ENCODE results near the gene RUNDC1.
"Not testable (repeated sequence)": the region's sequence is repeated elsewhere in the genome, so short reads cannot be mapped to it uniquely, and the experiment has no call there.

RUNDC1 gene

DNA sequence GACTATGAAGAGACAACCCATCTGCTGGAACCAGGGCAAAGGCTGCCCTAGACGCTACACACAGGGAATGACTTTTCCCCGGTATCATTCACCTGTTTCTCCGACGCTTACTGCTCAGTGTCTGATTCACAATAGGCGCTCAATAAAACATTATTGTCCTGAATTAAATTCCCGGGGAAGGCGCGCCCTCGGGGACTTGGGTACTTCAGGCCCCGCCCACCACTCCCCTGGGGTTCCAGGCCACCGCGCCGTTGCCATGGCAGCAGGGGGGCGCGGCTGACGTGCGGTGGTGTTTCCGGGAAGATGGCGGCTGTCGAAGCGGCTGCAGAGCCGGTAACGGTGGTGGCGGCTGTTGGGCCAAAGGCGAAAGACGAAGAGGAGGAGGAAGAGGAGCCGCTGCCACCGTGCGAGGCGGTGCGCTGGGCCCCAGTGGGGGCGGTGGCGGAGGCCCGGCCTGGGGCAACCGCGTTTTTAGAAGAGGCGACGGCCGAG lies at the start of gene RUNDC1:
Gene RUNDC1 (plus strand): TSS at position 292 of the 492 bp plus-strand sequence. CDS start 12 bp downstream, at position 304.
- no peak for FAIRE-seq

GRCh38 chr17:42937712-42938596 lies 42.4 kb upstream of the RUNDC1 start:
- peak; percentile 68 for FAIRE-seq

DNA sequence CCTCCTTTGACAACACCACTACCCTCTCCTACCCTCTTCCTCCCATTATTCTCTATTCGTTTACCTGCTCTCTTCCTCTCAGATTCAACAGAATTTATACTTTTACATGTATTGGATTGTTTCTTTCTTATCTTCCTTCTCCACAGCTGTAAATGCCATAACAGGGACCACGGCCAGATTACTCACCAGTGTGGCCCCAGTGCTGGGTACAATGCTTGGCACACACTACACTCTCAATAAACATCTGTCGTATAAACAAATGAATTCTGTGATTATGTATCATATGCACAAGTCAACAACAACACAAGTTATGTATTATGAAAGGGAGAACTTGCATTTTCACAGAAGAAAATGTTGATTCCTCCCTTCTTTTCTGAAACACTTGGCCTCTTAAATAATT lies 36.2 kb upstream of the RUNDC1 start:
- no peak for FAIRE-seq

DNA sequence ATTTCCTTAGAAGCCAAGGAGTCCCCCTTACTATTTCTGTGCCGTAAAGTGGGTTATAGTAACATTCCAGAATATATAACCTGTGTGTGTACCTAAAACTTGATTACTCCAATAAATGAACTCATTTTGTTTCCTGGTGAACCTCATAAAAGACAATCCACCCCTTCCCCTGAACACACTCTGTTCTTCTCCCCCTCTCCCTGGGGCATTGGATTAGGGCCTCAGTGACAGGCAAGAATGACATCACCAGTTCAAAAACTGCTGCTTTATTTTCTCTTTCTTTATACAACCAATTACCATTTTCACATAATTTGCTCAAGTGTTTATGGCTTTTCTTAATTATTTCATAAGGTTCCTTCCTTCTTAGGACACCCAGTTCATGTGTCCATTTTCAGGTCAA lies 33.6 kb upstream of the RUNDC1 start:
- no peak for FAIRE-seq

DNA sequence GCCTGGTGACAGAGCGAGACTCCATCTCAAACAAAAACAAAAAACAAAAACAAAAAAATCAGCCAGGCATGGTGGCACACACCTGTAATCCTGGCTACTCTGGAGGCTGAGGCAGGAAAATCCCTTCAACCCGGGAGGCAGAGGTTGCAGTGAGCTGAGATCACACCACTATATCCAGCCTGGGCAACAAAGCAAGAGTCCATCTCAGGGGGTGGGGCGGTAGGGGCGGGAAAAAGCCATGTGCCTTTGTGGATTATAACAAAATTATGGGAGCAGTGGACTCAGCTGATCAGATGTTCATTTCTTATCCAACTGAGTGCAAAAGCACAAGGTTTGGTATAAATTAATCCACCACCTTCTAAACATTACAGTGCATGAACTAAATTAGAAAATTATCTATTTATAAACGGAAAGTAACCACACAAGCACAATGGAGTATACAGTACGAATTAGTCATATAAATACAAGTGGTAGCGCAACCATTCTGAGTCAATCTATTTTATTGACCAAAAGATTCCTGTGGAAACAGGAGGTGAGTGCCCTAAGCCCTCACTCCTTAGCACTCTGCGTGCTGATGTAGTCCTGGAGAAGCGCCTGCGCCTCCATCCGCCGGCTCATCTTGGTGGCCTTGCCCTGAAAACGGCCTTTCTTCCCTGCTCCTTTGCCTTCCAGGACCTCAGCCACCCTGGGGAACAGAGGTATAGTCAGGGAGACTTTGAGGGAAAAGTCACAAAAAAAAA lies 30.2 kb upstream of the RUNDC1 start:
- FAIRE-seq: no peak

GRCh38 chr17:42953669-42954068 lies 26.7 kb upstream of the RUNDC1 start:
- FAIRE-seq: no peak

DNA sequence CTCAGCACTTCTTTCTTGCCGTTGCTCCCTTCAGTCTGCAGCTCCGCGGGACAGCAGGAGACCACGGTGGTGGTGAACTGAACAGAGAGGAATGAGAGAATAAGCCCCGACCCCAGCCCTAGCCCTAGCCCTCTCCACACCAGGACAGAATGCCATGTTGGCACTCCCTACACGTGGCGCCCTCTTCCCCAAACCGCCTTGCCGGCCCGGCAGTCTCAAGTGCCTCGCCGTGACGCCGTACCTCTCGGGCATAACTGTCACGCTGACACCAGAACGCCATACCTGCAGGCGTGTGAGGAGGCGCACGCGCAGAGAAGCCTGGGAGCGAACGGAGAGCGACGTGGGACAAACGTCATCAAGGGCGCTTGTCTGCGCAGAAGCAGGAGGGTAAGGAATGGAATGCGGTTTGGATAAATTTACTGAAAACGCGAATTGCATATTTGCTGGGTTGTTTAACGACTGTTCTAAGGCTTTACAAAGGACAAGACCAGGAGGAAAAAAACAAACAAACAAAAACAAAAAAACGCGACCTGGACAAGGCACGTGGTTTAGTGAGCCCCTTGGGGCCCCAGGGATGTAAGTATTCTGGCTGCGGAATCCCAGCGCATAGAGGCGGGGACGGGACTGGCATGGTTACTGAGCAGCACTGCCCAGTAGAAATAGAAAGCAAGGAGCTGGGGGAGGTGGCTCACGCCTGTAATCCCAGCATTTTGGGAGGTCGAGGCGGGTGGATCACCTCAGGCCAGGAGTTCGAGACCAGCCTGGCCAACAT lies 16.0 kb upstream of the RUNDC1 start, which contains the start of gene AARSD1:
Gene AARSD1 (minus strand): TSS at position 294 of the 772 bp plus-strand sequence. CDS start 14 bp downstream, at position 280.
- FAIRE-seq: peak; percentile 81

DNA sequence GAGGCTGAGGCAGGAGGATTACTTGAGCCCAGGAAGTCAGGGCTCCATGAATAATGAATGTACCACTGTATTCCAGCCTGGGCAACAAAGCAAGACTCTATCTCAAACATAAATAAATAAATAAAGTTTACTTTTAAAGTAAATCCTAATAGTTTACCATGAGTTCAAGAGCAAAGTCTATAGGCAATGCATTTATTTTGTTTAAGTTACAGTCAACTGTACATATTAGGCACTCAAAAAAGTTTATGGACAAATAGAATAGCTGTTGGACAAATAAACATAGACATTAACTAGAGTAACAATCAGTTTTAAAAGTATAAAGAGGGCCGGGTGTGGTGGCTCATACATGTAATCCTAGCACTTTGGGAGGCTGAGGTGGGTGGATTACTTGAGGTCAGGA lies 12.4 kb upstream of the RUNDC1 start:
- FAIRE-seq: no peak

- no peak for FAIRE-seq
These were observed 11.3 kb upstream of the RUNDC1 start for GRCh38 chr17:42969001-42969581.

DNA sequence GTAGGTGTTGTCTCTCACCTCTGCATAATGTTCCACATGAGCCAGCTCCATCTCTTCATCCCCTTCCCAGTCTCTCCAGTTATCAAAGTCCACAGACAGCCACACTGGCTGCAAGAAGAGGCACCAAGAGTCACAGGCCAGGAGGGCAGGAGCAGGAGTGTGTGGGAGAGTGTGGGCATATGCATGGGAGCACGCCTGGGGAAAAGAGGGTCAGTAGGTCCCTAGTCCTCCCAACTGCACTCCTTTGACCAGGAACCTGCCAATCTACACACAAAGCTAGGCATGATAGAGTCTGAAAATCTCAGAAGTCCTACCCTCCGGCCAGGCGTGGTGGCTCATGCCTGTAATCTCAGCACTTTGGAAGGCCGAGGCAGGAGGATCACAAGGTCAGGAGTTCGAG lies 8.8 kb upstream of the RUNDC1 start:
- no peak for FAIRE-seq

- FAIRE-seq: not testable (repeated sequence)
These were observed 7.0 kb upstream of the RUNDC1 start for GRCh38 chr17:42973323-42973722.

DNA sequence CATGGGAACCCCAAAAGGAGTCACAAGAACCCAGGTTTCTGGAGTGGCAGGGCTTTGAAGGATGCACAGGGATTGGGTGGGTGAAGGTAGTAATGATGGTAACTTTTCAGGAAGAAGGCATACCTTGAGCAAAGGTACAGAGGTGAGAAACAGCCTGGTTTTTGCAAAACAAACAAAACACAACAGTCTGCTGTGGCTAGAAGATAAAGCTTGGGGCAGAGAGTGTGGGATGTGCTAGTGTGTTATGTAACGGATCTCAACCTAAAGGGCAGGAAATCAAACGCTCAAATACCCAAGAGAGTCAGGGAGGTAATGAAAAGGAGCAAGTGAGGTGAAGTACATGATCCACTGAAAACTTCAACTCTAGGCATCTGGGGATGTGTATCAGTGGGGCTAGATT lies 5.1 kb upstream of the RUNDC1 start:
- FAIRE-seq: no peak

GRCh38 chr17:42975701-42976100 lies 4.7 kb upstream of the RUNDC1 start:
- FAIRE-seq: not testable (repeated sequence)

DNA sequence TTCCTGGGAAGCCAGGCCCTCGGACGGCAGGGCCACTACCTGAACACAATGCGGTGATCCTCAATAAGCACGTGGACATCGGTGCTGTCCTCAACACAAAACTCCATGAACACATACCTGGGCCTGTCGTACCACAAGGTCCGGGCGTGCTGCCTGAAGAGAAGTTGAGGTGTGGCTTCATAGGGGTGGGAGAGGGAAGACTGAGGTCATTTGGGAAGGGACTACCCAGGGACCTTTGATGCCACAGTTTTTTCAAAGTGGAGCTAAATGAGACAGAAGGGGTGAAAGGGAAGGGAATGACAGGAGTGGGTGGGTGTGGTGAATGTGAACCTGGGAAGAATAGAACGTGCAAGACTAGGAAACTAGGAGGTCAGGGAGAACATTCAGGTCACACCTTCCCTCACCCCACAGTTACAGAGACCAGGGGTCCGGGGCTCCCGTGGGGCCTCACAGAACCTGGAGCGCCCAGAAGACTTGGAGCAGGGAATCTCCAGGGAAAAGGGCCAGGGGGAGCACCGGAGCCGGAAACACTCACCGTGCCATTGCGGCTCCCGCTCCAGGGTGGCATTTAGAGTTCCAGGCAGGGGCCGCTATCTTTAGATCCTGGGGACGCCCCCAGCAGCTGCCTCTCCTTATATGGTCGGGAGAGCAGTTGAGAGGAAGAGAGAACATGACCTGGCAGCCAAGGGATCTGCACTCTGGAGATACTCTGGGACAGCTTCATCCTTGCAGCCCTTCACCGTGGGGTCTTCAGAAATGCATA lies 673 bp upstream of the RUNDC1 start, which contains the start of gene PTGES3L:
Gene PTGES3L (minus strand): TSS at position 570 of the 763 bp plus-strand sequence. CDS start 27 bp downstream, at position 543.
- no peak for FAIRE-seq

- no peak for FAIRE-seq
These were observed 517 bp downstream of the RUNDC1 start for GRCh38 chr17:42980766-42981397.

DNA sequence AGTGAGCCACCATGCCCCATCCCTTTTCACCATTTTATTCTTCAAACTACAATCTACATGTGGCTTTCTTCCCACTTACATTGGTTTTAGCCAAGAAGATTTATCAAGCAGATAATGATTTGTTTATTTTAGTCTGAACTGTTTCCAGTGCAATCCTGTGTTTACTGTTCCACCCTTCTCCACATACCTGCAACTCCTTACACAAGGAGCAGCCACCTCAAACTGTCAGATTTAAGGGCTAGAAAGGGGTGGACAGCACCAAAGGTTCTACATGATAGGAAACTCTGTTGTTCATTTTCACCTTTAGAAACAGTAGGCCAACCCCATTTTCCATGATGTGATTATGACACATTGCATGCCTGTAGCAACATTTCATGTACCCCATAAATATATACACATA lies 1.9 kb downstream of the RUNDC1 start:
- no peak for FAIRE-seq

DNA sequence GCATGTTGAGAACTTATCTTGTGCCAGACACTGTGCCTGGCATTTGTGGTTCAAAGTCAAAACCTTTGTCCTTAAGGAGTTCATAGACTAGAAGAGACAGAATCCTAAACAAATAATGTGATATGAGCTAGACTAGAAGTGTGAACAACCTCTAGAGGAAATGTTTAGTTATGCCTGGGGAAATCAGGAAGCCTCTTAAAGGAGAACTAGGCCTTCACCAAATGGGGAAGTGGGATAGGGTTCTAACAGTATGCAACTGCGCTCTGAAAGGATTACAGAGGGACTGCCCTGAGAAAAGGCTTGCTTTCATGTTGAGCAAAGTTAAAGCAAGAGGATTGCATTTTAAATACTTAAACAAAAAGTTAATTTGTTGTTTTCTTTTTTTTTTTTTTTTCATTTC lies 4.9 kb downstream of the RUNDC1 start:
- FAIRE-seq: no peak

DNA sequence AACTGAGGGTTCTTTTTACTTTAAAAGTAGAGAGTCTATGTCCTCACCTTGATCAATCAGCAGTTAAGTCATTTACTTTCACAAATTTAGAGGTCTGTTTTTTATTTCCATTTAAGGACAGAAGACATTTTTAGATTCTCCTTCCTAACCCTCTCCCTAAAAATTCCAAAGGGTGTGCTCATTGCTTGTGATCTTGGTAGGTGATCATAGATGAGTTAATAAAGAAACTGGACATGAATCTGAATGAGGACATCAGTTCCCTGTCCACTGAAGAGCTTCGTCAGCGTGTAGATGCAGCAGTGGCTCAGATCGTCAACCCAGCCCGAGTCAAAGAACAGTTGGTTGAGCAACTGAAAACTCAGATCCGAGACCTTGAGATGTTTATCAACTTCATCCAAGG lies 8.8 kb downstream of the RUNDC1 start:
- FAIRE-seq: no peak

DNA sequence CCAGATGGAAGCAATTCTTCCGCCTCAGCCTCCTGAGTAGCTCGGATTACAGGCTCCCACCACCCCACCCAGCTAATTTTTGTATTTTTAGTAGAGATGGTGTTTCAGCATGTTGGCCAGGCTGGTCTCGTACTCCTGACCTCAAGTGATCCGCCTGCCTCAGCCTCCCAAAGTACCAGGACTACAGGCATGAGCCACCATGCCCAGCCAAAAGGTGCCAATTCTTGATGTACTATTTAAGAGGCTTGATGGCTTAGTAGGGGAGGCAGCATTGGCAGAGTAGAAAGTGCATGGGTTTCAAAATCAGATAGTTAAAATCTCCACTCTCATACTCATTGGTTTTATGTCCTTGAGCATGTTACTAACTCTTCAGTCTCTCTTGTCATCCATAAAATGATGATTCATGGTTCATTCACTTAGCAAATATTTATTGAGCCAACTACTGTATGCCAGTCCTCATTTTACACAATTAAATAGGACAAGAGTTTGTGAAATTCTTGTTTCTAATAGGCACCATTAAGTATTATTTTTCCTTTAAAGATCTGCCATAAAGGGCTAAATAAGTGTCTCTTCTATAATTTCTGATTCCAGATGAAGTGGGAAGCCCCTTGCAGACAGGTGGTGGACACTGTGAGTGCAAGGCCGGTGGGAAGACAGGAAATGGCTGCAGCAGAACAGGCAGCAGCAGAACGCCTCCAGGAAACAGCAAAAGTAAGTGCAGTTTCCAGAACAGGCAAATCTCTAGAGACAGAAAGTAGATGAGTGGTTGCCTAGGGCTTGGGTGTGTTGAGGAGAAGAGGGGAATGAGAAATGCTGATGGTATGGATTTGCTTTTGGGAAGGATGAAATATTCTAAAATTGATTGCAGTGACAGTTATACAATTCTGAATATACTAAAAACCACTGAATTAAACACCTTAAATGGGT lies 9.6 kb downstream of the RUNDC1 start:
- no peak for FAIRE-seq

DNA sequence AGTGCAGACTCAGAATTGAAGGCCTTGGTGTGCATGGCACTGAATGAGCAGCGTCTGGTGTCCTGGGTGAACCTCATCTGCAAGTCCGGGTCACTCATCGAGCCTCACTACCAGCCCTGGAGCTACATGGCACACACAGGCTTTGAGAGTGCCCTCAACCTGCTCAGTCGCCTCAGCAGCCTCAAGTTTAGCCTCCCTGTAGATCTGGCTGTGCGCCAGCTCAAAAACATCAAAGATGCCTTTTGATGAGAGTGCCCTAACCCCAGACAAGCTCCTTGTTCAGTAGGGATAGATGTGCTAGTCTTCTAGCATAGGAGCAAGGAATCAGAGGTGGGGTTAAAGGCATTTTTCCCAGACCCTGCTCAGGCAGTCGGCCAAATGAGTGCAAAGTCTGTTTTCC lies 11.1 kb downstream of the RUNDC1 start:
- FAIRE-seq: no peak
